Stimulated activated CD8-positive, alpha-beta memory T cell treated with anti-CD3 and anti-CD28 coated beads, Interleukin-15, amount 100 ng/mL, for 24 hours (primary cell): ENCODE data around the gene RNASE13.
A peak's percentile ranks its signal among the peaks of the same experiment; 100 is the strongest.
"Not testable (repeated sequence)": the region's sequence is repeated elsewhere in the genome, so short reads cannot be mapped to it uniquely, and the experiment has no call there.

Experiments
- DNase-seq: peaks from one replicate; pipeline ENCODE4 v3.0.0-alpha.2; 2020; ENCODE audit warnings: low read depth

RNASE13 gene

DNA sequence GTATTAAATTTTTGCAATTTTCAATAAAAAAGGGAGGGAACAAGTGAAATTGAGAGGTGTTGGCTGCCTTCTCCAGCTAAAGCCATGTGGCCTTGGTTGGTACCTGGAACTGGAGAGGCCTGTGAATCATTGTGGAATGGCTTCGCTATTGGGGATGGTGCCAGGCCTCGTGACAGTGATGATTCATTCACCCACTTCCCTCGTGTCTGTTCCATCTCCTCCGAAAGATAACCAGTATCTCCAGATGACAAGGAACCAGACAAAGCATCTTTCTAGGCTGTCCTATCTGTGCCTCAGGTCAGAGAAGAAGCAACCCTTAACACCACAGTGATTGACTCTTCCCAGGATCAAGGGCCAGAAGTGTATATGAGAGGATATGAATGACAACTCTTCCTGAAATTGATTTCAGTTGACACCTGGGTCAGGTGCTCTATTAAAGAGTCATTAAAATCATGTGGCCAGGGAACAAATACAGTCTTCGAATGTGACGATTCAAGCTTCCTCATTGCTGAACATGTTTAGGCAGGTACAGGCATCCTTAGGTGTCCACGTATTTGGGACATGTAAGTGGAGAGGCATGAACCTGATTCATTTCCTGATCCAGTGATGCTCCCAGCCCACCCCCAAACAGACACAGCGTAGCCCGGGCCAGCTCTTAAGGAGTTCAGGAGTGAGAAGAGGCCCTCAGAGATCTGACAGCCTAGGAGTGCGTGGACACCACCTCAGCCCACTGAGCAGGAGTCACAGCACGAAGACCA lies 7.2 kb upstream of the RNASE13 start, which contains the start of gene RNASE7:
RNASE7 (plus strand) TSS at position 687 of the 758 bp plus-strand sequence. CDS start 631 bp downstream, outside the sequence.
- DNase-seq, result no peak

DNA sequence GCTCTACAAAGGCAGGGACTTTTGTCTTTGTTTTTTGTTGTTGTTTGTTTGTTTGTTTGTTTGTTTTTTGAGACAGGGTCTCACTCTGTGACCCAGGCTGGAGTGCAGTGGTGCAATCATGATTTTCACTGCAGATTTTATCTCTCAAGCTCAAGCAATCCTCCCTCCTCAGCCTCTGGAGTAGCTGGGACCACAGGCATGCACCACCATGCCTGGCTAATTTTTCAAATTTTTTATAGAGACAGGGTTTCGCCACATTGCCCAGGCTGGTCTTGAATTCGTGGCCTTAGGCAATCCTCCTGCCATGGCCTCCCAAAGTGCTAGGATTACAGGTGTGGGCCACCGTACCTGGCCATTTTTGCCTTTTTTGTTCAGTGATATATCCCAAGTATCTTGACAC lies 6.3 kb upstream of the RNASE13 start:
- DNase-seq, result not testable (repeated sequence)

GRCh38 chr14:21040370-21040925 lies 5.8 kb upstream of the RNASE13 start:
- DNase-seq, result no peak

DNA sequence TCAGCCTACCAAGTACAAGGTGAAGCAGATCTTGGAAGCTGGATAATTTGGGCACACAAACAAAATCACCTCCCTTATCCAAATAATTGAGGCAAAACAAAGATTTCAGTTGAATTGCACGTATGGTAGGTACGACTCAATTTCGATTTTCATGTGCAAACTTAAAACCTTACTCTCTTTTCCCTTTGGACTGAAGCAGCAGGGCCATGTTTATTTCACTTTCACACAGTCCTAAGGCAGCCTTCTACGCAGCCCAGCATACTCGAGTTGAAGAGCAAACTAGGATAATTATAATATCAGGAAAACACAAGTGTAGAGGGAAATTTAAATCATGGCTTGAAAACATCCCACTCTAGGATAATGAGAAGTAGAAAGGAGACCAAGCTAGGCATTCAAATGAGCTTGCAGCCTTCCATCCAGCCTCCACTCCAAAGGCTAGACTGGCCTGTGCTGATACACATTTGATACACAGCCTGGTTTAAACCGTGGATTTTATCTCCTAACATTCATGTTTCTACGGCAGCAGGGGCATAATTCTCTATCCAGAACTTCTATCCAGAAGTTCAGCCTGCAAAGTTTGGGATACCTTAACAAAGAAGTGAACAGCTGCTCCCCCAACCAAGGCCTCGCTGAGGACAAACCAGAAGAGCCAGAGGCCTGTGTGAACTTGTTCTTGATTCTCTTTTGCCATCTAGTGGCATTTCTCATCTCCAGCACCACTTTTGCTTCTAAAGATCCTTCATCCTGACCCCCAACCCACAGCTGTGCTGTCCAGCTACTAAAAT lies 5.2 kb upstream of the RNASE13 start:
- no peak for DNase-seq

DNA sequence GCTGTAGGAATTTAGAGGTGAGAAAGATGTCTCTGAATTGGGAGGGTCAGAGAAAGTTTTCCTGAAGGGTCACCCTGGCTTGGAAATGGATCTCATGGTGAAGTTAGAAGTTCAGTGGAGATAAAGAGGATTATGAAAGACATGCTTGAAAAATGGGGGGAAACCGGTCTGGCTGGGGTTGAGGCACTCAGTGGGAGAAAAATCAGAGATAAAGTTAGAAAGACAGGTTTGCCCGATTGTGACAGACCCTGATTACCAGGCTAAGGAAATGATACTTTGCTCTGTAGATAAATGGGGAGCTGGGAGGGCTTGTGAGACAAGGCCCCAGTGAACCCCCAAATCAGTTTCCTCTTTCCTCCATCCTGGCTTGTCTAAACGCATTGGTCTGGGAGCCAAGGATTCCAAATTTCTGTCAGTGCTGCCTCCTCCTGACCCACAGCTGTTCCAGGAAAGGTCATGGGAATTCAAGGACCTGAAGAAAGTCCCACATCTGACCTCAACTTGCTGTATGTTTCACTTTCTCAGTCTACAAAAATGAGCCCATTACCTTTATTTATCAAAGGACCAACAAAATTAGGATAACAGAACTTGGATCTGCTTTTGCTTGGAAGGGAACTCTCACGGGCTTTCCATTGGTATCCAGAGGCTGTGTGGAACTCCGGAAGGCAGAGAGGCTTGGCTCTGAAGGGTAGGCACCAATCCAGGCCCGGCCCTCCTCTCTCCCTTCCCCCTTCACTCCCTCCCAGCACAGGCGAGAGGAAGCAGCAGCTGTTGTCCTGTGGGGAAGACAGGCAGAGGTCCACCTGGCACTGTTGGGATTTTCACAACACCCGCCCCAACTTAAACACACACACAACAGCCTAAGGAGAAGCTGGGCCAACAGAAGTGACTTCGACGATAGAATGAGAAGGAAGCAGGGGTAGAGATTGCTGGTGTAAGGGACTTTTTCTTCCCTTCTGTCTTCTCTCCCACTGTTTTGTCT lies 4.1 kb upstream of the RNASE13 start:
- no peak for DNase-seq

DNA sequence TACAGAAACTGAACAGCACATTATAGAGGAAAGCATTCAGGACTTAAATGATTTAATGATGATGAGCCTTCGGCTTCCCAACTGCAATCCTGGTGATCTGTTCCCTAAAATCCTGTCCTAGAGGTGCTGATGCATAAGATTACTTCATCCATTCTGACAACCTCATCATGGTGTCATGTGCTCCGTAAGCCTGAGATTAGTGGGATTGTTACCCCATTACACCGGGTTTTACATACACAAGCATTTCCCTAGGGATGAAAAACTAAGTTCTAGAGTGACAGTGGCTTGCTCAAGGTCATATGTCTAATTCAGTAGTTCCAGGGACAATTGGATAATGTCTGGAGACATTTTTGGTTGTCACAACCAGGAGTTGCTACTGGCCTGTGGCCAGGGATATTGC lies 2.5 kb upstream of the RNASE13 start:
- DNase-seq, result no peak

DNA sequence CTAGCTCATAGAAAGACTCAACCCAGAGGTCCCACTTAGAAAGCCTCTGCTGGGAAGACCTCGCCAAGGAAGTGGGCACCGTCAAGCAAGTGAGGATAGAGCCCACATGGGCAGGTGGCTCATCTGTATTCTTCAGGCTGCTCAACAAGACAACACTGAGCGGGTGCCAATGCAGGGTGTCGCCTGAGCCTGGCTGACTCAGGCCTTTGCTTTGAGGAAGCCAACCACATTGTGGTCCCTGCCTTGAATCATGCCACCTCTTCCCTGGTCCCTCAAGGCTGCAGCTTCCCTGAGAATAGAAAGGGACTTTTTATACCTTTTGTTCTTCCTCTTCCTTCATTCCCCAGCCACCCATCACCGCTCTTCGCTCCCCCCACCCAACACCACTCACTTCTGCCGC lies 2.1 kb upstream of the RNASE13 start:
- no peak for DNase-seq

GRCh38 chr14:21033133-21033698 lies 1.4 kb downstream of the RNASE13 start:
- DNase-seq, result no peak

GRCh38 chr14:21032326-21033132 lies 2.1 kb downstream of the RNASE13 start:
- no peak for DNase-seq

GRCh38 chr14:21030531-21030930 lies 4.1 kb downstream of the RNASE13 start:
- no peak for DNase-seq

GRCh38 chr14:21029917-21030316 lies 4.7 kb downstream of the RNASE13 start, which contains the start of gene TPPP2:
TSS of gene TPPP2 (plus strand) at chr14:21030217. CDS start at chr14:21030582, 365 bp downstream.
- no peak for DNase-seq

- no peak for DNase-seq
Measured at GRCh38 chr14:21026988-21027315, 7.7 kb downstream of the RNASE13 start.

DNA sequence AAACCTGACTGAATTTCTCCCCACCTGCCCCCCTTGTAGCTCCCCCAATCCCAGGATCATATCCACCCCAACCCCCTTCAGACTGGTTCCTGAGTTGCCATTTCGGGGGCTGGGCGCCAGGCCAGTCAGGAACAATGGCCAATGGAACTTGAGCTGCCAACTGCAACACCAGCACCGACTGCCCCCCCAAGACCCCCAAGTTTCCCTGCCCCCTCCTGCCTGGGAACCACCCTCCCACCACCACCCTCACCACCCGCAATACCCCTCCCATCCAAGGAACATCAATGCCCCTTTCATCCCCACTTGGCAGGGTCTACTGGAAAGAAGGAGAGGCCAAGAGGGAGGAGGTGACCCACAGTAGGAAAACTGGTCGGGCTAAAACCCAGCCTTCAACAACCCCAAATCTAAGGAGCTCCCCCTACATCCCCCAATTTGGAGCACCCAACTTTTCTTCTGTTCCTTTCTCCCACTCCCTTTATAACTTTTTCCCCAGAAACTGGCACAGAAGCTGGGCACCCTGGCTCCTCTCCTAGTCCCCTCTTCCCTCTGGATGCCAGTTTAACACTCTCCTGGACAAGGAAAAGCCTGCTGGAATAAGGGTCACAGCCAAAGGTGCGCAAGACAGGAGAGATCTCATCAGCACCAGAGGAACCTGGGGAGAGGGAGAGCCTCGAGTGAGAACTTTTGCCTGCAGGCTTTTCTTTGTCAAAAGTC lies 8.2 kb downstream of the RNASE13 start:
- no peak for DNase-seq

DNA sequence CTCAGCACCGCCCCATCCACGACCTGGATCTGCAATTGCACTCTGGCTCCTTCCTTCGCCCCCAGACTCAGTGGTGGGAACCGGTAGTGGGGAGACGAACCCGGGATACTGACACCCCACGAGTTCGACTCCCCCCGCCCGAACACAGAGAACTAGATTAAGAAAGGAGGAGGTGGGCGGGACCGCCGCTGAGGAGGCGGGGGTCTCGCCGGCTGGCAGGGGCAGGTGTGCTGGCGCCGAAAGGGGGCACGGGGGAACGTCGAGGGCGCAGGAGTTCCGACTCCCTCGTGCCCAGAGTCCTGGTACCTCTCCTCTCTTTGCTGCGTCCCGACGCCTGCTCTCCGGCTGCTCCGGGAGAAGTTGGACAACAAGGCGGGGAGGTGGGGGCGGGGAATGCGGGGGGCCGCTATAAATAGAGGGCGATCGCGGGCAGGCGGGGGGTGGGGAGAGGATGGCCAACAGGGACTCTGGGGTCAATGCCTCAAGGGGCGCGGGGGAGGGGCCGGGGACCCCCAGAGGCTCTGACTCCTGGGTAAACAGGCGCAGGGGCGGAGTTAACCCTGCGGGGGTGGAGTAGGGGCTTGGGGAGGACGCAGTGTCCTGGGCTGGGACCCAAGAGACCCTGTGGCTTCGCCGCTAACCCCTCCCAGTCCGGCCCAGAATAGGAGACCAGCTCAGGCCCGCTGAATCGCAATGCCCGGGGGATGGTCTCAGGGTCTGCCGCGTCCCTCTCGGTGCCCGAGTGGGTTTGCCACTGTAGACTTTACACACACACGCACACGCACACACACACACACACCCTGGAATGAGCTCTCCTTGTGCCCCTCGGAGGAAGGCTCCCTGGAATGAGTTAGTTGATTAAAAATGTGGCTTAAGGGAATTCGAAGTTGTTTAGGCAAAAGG lies 9.0 kb downstream of the RNASE13 start:
- DNase-seq, result no peak

- DNase-seq, result peak; percentile 38
Measured at GRCh38 chr14:21024585-21025370, 9.8 kb downstream of the RNASE13 start, which contains the start of gene NDRG2. TSS of gene NDRG2 (minus strand) at chr14:21025061. CDS start at chr14:21023315, 1,746 bp downstream.

GRCh38 chr14:21023817-21024584 lies 10.6 kb downstream of the RNASE13 start:
- DNase-seq, result no peak

DNA sequence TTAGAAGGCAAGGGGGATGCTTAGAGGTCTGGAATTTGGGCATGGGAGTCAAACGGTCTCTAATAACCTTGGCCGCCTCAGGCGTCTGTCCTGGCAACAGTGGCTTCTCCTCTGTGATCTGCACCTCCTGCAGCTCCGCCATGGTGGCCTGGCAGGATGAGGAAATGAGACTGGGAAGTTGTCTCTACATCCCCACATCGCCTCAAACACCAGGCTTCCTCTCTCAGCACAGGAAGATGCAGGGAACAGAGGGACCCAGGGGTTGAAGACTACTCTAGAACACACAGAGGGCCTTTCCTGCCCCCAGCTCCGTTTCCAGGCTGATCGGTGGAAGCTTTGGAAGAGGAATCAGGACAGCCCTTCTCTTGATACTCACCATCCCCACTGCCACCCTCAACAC lies 11.4 kb downstream of the RNASE13 start:
- DNase-seq, result no peak
